Neural cell (in vitro differentiated cells): Measurements from ENCODE around the gene GNG13. TPM values are rescaled to one million over a fixed set of nuclear protein-coding genes. Genes with fewer than 3 reads are reported as not detected.

Source experiments
- H2AFZ ChIP-seq: fragments of 200-600, 300-800 bp; sonication (generic), shearing (Covaris generic); 2 replicates; pipeline ENCODE4 v1.6.0; 2014; ENCODE audit warnings: low read depth, mild to moderate bottlenecking, antibody characterized with exemption, low read length, moderate library complexity
- H3F3A ChIP-seq: fragments of 200-600 bp; shearing (Covaris generic); 2 replicates; pipeline ENCODE4 v1.6.1; 2016; ENCODE audit warnings: mild to moderate bottlenecking, moderate library complexity, mixed read lengths, antibody characterized with exemption, low read length; ENCODE audit not compliant: insufficient read depth, poor library complexity, severe bottlenecking
- H3K27ac ChIP-seq: fragments of 200-600, 300-800 bp; sonication (generic), shearing (Covaris generic); 2 replicates; pipeline ENCODE4 v1.5.1; 2014; ENCODE audit warnings: mild to moderate bottlenecking, low read length, moderate library complexity
- H3K27me3 ChIP-seq: fragments of 300-800, 200-600 bp; sonication (generic), shearing (Covaris generic); 2 replicates; pipeline ENCODE4 v1.6.0; 2014; ENCODE audit warnings: mild to moderate bottlenecking, low read depth, low read length, moderate library complexity; ENCODE audit not compliant: insufficient read depth
- H3K36me3 ChIP-seq: fragments of 300-800, 200-600 bp; sonication (generic), shearing (Covaris generic); 2 replicates; pipeline ENCODE4 v1.5.1; 2014; ENCODE audit warnings: mild to moderate bottlenecking, antibody characterized with exemption, low read length, moderate library complexity; ENCODE audit not compliant: insufficient read depth
- H3K4me2 ChIP-seq: fragments of 300-800, 200-600 bp; sonication (generic), shearing (Covaris generic); 2 replicates; pipeline ENCODE4 v1.6.0; 2014; ENCODE audit warnings: mild to moderate bottlenecking, low read length
- H3K4me3 ChIP-seq: fragments of 300-800, 200-600 bp; sonication (generic), shearing (Covaris generic); 2 replicates; pipeline ENCODE4 v1.5.1; 2014; ENCODE audit warnings: mild to moderate bottlenecking, low read length, moderate library complexity
- H3K79me2 ChIP-seq: fragments of 200-600 bp; shearing (Covaris generic); replicated peaks from 2 replicates; pipeline ENCODE4 v1.6.0; 2014; ENCODE audit warnings: mild to moderate bottlenecking, low read length, moderate library complexity; ENCODE audit not compliant: insufficient read depth
- H3K9ac ChIP-seq: fragments of 300-800, 200-600 bp; sonication (generic), shearing (Covaris generic); 2 replicates; pipeline ENCODE4 v1.6.1; 2016; ENCODE audit warnings: mild to moderate bottlenecking, low read length, mixed read lengths
- H3K9me2 ChIP-seq: fragments of 200-600 bp; shearing (Covaris generic); 2 replicates; pipeline ENCODE4 v1.6.1; 2016; ENCODE audit warnings: mild to moderate bottlenecking, low read length, mixed read lengths; ENCODE audit not compliant: insufficient read depth
- H3K9me3 ChIP-seq: fragments of 200-600, 300-800 bp; sonication (generic), shearing (Covaris generic); 2 replicates; pipeline ENCODE4 v1.6.1; 2016; ENCODE audit warnings: mild to moderate bottlenecking, mixed run types, low read length, moderate library complexity, mixed read lengths
- H4K20me1 ChIP-seq: fragments of 200-600 bp; shearing (Covaris generic); 2 replicates; pipeline ENCODE4 v1.6.1; 2016; ENCODE audit warnings: mild to moderate bottlenecking, mixed run types; ENCODE audit not compliant: insufficient read depth
- EP300 ChIP-seq: fragments of 450-650 bp; conservative IDR thresholded peaks from 2 replicates; pipeline ENCODE4 v1.6.1; 2014; ENCODE audit warnings: antibody characterized with exemption, mild to moderate bottlenecking, moderate library complexity; ENCODE audit not compliant: poor library complexity, severe bottlenecking
- EZH2 ChIP-seq: fragments of 200-600, 300-800 bp; shearing (Covaris generic), sonication (generic); IDR thresholded peaks from 2 replicates; pipeline ENCODE4 v1.6.1; 2014; ENCODE audit warnings: antibody characterized with exemption, low read length, borderline replicate concordance, mild to moderate bottlenecking; ENCODE audit not compliant: insufficient read depth, poor library complexity, severe bottlenecking
- MXI1 ChIP-seq: fragments of 450-650 bp; conservative IDR thresholded peaks from 2 replicates; pipeline ENCODE4 v1.6.1; 2014; ENCODE audit warnings: antibody characterized with exemption, mild to moderate bottlenecking; ENCODE audit not compliant: poor library complexity, severe bottlenecking
- POLR2AphosphoS5 ChIP-seq: IDR thresholded peaks from 2 replicates; pipeline ENCODE4 v1.6.1; 2012
- RAD21 ChIP-seq: fragments of 450-650 bp; conservative IDR thresholded peaks from 2 replicates; pipeline ENCODE4 v1.6.1; 2014; ENCODE audit warnings: antibody characterized with exemption, mild to moderate bottlenecking, moderate library complexity
- SMC3 ChIP-seq: fragments of 450-650 bp; conservative IDR thresholded peaks from 2 replicates; pipeline ENCODE4 v1.6.1; 2014; ENCODE audit warnings: antibody characterized with exemption, mild to moderate bottlenecking, moderate library complexity; ENCODE audit not compliant: poor library complexity
- TAF1 ChIP-seq: IDR thresholded peaks from 2 replicates; pipeline ENCODE4 v1.6.1; 2012; ENCODE audit warnings: low read depth
- polyA plus RNA-seq: library from polyadenylated mRNA; depleted of rRNA; stranded (reverse); fragments of >200 nt; gene quantifications from 2 replicates; pipeline ENCODE4 v1.2.3, GENCODE V29; 2014
- TF ChIP-seq, protein P1 (sequence below): fragments of 450-650 bp; IDR thresholded peaks from 2 replicates; pipeline ENCODE4 v1.5.1; 2014; ENCODE audit warnings: antibody characterized with exemption, mild to moderate bottlenecking, moderate library complexity; ENCODE audit not compliant: poor library complexity, severe bottlenecking
- TF ChIP-seq, protein P2 (sequence below): IDR thresholded peaks from 2 replicates; pipeline ENCODE4 v1.6.1; 2012; ENCODE audit warnings: borderline replicate concordance

Gene GNG13
- polyA plus RNA-seq, 1 donor from 2014 or later, result not detected

DNA sequence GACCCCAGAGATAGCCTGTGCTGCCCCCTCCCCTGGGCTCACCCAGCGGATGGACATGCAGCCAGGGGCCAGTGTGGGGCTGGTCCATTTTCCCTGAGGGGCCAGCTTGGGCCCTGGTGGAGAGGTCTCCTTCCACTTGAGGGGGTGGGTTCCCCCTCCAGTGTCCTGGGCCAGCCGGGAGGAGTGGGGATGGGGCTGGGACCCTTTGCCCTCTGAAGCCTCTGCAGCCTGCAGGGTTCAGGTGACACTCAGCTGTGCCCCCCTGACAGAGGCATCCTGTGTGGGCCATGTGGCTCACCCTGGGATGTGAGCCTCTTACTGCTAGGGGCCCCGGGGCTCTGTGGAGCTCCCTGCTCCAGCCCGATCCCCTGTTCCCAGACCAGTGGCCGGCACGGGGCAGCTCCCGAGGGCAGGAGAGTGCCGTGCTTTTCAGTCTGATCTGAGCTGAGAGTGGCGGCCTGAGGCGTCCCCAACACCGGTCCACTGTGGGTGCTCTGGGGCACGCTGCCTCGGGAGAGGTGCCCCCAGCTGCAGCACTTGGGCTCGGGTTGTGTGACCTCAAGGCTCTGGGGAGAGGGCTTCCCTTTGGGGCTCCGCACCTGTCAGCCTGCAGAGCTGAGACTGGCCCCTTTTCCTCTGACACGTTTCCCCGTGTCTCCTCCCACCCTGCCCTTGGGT is 439 bp upstream of the GNG13 start:
- no peaks in the 10 kb centered on the region for H3K9me2 ChIP-seq
- no peaks in the 10 kb centered on the region for H3K36me3 ChIP-seq
- no peaks in the 10 kb centered on the region for H3K79me2 ChIP-seq
- no peak overlapping the region for H2AFZ ChIP-seq
- H3K4me3 ChIP-seq, result no peak overlapping the region
- no peak overlapping the region for H3K9ac ChIP-seq
- H3K27ac ChIP-seq, result no peak overlapping the region
- H3F3A ChIP-seq, result no peaks in the 10 kb centered on the region
- no peak for TF ChIP-seq MXI1
- TF ChIP-seq RAD21, result no peak
- no peak for TF ChIP-seq EP300
- TF ChIP-seq SMC3, result no peak
- no peak for TF ChIP-seq POLR2AphosphoS5
- TF ChIP-seq, protein P1, sequence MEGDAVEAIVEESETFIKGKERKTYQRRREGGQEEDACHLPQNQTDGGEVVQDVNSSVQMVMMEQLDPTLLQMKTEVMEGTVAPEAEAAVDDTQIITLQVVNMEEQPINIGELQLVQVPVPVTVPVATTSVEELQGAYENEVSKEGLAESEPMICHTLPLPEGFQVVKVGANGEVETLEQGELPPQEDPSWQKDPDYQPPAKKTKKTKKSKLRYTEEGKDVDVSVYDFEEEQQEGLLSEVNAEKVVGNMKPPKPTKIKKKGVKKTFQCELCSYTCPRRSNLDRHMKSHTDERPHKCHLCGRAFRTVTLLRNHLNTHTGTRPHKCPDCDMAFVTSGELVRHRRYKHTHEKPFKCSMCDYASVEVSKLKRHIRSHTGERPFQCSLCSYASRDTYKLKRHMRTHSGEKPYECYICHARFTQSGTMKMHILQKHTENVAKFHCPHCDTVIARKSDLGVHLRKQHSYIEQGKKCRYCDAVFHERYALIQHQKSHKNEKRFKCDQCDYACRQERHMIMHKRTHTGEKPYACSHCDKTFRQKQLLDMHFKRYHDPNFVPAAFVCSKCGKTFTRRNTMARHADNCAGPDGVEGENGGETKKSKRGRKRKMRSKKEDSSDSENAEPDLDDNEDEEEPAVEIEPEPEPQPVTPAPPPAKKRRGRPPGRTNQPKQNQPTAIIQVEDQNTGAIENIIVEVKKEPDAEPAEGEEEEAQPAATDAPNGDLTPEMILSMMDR, result no peak
- TF ChIP-seq, protein P2, sequence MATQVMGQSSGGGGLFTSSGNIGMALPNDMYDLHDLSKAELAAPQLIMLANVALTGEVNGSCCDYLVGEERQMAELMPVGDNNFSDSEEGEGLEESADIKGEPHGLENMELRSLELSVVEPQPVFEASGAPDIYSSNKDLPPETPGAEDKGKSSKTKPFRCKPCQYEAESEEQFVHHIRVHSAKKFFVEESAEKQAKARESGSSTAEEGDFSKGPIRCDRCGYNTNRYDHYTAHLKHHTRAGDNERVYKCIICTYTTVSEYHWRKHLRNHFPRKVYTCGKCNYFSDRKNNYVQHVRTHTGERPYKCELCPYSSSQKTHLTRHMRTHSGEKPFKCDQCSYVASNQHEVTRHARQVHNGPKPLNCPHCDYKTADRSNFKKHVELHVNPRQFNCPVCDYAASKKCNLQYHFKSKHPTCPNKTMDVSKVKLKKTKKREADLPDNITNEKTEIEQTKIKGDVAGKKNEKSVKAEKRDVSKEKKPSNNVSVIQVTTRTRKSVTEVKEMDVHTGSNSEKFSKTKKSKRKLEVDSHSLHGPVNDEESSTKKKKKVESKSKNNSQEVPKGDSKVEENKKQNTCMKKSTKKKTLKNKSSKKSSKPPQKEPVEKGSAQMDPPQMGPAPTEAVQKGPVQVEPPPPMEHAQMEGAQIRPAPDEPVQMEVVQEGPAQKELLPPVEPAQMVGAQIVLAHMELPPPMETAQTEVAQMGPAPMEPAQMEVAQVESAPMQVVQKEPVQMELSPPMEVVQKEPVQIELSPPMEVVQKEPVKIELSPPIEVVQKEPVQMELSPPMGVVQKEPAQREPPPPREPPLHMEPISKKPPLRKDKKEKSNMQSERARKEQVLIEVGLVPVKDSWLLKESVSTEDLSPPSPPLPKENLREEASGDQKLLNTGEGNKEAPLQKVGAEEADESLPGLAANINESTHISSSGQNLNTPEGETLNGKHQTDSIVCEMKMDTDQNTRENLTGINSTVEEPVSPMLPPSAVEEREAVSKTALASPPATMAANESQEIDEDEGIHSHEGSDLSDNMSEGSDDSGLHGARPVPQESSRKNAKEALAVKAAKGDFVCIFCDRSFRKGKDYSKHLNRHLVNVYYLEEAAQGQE, result no peak
- no peak for TF ChIP-seq EZH2
- no peak for TF ChIP-seq TAF1
- no peaks in the 10 kb centered on the region for H3K9me3 ChIP-seq
- H4K20me1 ChIP-seq, result no peaks in the 10 kb centered on the region
- no peak overlapping the region for H3K4me2 ChIP-seq
- peaks cover 15% of the 10 kb centered on the region for H3K27me3 ChIP-seq

DNA sequence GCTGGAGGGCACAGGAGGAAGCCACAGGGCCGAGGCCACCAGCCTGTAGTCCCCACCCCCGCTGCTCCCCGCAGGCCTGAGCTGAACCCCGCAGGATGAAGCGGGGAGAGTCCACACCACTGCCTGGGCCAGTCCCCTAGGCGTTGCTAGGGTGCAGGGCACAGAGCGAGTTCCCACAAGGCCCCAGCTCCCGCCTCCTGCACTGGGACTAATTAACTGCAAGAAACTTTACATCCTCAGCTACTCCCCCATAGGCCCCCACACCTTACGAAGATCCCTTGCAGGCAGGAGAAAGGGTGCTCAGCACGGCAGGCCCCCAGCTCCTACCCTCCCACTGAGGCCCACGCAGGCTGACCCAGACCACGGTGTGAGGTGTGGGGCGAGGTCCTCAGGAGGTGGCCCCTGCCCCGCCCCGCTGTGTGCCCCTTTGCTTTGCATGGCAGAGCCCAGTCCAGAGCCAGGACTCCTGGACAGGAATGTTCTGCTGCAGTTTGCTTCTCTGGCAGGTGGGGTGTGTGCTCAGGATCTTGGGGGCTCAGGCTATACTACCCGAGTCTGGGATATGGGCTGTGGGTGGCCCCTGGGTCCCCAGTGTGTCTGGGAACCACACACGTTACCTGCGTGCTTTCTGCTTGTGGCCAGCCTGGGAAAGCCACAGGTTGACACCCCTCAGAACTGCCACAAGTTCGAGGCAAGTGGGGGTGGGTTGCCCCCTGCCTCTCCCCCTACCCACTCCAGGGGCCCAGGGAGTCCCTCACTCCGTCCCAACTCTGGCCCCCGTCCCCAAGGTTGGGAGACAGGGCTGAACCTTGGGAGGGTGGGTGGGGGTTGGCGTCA is 1.2 kb downstream of the GNG13 start:
- no peak overlapping the region for H3K4me3 ChIP-seq
- no peaks in the 10 kb centered on the region for H3K9me3 ChIP-seq
- no peaks in the 10 kb centered on the region for H3K79me2 ChIP-seq
- no peaks in the 10 kb centered on the region for H3K36me3 ChIP-seq
- H3F3A ChIP-seq, result no peaks in the 10 kb centered on the region
- no peaks in the 10 kb centered on the region for H3K9me2 ChIP-seq
- no peak overlapping the region for H3K4me2 ChIP-seq
- H3K9ac ChIP-seq, result no peak overlapping the region
- TF ChIP-seq POLR2AphosphoS5 (no peak), EP300 (no peak), MXI1 (no peak), EZH2 (no peak)
- no peak overlapping the region for H3K27ac ChIP-seq
- H3K27me3 ChIP-seq, result peaks cover 15% of the 10 kb centered on the region
- H2AFZ ChIP-seq, result no peak overlapping the region
- H4K20me1 ChIP-seq, result no peaks in the 10 kb centered on the region
